ENCODE results near the gene SIPA1L3. TPM values are rescaled to one million over a fixed set of nuclear protein-coding genes. Genes with fewer than 3 reads are reported as not detected.
A peak's percentile ranks its signal among the peaks of the same experiment; 100 is the strongest.
"Not testable (repeated sequence)": the region's sequence is repeated elsewhere in the genome, so short reads cannot be mapped to it uniquely, and the experiment has no call there.

Gene SIPA1L3
- total RNA-seq, 1 donor from 2014 or later, result 18.6 TPM

GRCh38 chr19:37920591-37921450 is 13.8 kb downstream of the SIPA1L3 start:
- DNase-seq, result peak; percentile 22

- not testable (repeated sequence) for DNase-seq
Measured at GRCh38 chr19:37924573-37924972, 17.6 kb downstream of the SIPA1L3 start.

- no peak for DNase-seq
Measured at GRCh38 chr19:37925212-37925611, 18.2 kb downstream of the SIPA1L3 start.

- DNase-seq, result no peak
Measured at GRCh38 chr19:37926255-37926654, 19.2 kb downstream of the SIPA1L3 start.

GRCh38 chr19:37926711-37927110 is 19.7 kb downstream of the SIPA1L3 start:
- DNase-seq, result no peak

GRCh38 chr19:37928527-37929286 is 21.7 kb downstream of the SIPA1L3 start:
- no peak for DNase-seq

GRCh38 chr19:37929355-37929923 is 22.4 kb downstream of the SIPA1L3 start:
- DNase-seq, result no peak

GRCh38 chr19:37930416-37930815 is 23.4 kb downstream of the SIPA1L3 start:
- no peak for DNase-seq

GRCh38 chr19:37931881-37932655 is 25.1 kb downstream of the SIPA1L3 start:
- DNase-seq, result peak; percentile 81

- no peak for DNase-seq
Measured at GRCh38 chr19:37932985-37933936, 26.3 kb downstream of the SIPA1L3 start.

- peak; percentile 82 for DNase-seq
Measured at GRCh38 chr19:37933937-37934358, 26.9 kb downstream of the SIPA1L3 start.

GRCh38 chr19:37935341-37935740 is 28.3 kb downstream of the SIPA1L3 start:
- no peak for DNase-seq

GRCh38 chr19:37936166-37936565 is 29.2 kb downstream of the SIPA1L3 start:
- DNase-seq, result no peak

GRCh38 chr19:37936886-37937285 is 29.9 kb downstream of the SIPA1L3 start:
- no peak for DNase-seq

GRCh38 chr19:37938353-37938752 is 31.3 kb downstream of the SIPA1L3 start:
- no peak for DNase-seq

GRCh38 chr19:37941782-37942515 is 34.9 kb downstream of the SIPA1L3 start:
- no peak for DNase-seq

- DNase-seq, result no peak
Measured at GRCh38 chr19:37942516-37942902, 35.5 kb downstream of the SIPA1L3 start.

GRCh38 chr19:37943480-37943879 is 36.5 kb downstream of the SIPA1L3 start:
- no peak for DNase-seq

GRCh38 chr19:37946132-37946531 is 39.1 kb downstream of the SIPA1L3 start:
- no peak for DNase-seq

GRCh38 chr19:37947778-37948177 is 40.8 kb downstream of the SIPA1L3 start:
- DNase-seq, result peak; percentile 26
